Measurements from ENCODE around the gene LARP1B.

GRCh38 chr4:128031756-128032384 is 29.2 kb upstream of the LARP1B start:
- no peak for TF ChIP-seq CTCF (conservative IDR thresholded peaks at IDR 0.05; ENCODE audit: low read depth, low read length)
- no peak for TF ChIP-seq EZH2 (IDR thresholded peaks at IDR 0.05; ENCODE audit: borderline replicate concordance, low read depth, low read length, poor library complexity, severe bottlenecking)

All from A673 (cell line).